Placental pericyte (primary cell): ENCODE data around the gene SEPTIN6. TPM values are rescaled to one million over a fixed set of nuclear protein-coding genes. Genes with fewer than 3 reads are reported as not detected.
A peak's percentile ranks its signal among the peaks of the same experiment; 100 is the strongest.

Experiments
- small RNA-seq: library from RNA; depleted of rRNA; stranded (forward); fragments of <200 nt; gene quantifications from one replicate; pipeline ENCODE3, GENCODE V24; 2012; ENCODE audit warnings: low replicate concordance
- total RNA-seq: library from RNA; depleted of rRNA; stranded (reverse); fragments of >200 nt; gene quantifications from 2 replicates; pipeline ENCODE4 v1.2.3, GENCODE V29; 2012

The SEPTIN6 gene
- total RNA-seq = 13.7 and 18.4 TPM in 2 replicates

GRCh38 chrX:119693040-119693995 lies at the start of gene SEPTIN6:
Gene SEPTIN6, minus strand, starts transcription at chrX:119693168. Its CDS starts 63 bp downstream, at chrX:119693105.

Small RNAs within 50 kb of the gene (small RNA-seq; reads per million reads assigned to genes)
- gene MIR766 = 0.68 reads per million, percentile 30 among the genes with 10 or more reads in this experiment

Other genes starting within 250 kb of the SEPTIN6 start
- 158 and 173 TPM in 2 replicates for gene SLC25A5, start 224.7 kb downstream of the SEPTIN6 start, total RNA-seq
- 26.8 and 43.8 TPM in 2 replicates for gene STEEP1, start 127.8 kb downstream of the SEPTIN6 start, total RNA-seq
- 37.9 and 38.4 TPM in 2 replicates for gene UBE2A, start 118.6 kb downstream of the SEPTIN6 start, total RNA-seq
- 3.5 and 5.9 TPM in 2 replicates for gene NKRF, start 86.7 kb downstream of the SEPTIN6 start, total RNA-seq
- 0.22 TPM in 1 of 2 replicates, not detected in the other for gene SOWAHD, start 65.4 kb upstream of the SEPTIN6 start, total RNA-seq
- gene RPL39, start 98.5 kb upstream of the SEPTIN6 start, total RNA-seq = 508 and 2,056 TPM in 2 replicates
- gene UPF3B, start 159.8 kb upstream of the SEPTIN6 start, total RNA-seq = 1.0 and 1.5 TPM in 2 replicates
- 10.3 and 27.1 TPM in 2 replicates for gene RNF113A, start 178.6 kb upstream of the SEPTIN6 start, total RNA-seq
- gene NDUFA1, start 178.7 kb upstream of the SEPTIN6 start, total RNA-seq = 29.1 and 63.2 TPM in 2 replicates
- not detected in 2 replicates for gene AKAP14, start 202.7 kb upstream of the SEPTIN6 start, total RNA-seq